HFFc6 (cell line): ENCODE results near the gene LMAN2L. TPM values are rescaled to one million over a fixed set of nuclear protein-coding genes. Genes with fewer than 3 reads are reported as not detected.

Experiments used
- DNase-seq: peaks from one replicate; pipeline ENCODE4 v3.0.0-alpha.2; 2018
- H3K27ac Mint-ChIP-seq: 2 replicates; pipeline ENCODE4 v1.8.0; 2020; ENCODE audit warnings: mild to moderate bottlenecking, mixed read lengths
- H3K27me3 Mint-ChIP-seq: 2 replicates; pipeline ENCODE4 v1.8.0; 2021; ENCODE audit warnings: mild to moderate bottlenecking, moderate library complexity, mixed read lengths; ENCODE audit not compliant: insufficient read depth
- H3K36me3 Mint-ChIP-seq: 2 replicates; pipeline ENCODE4 v1.8.0; 2021; ENCODE audit warnings: low read depth, mixed read lengths
- H3K4me1 Mint-ChIP-seq: 2 replicates; pipeline ENCODE4 v1.8.0; 2020; ENCODE audit warnings: low read depth, mixed read lengths
- H3K4me3 Mint-ChIP-seq: 2 replicates; pipeline ENCODE4 v1.8.0; 2020; ENCODE audit warnings: mild to moderate bottlenecking, moderate library complexity, mixed read lengths
- H3K9me3 Mint-ChIP-seq: 2 replicates; pipeline ENCODE4 v1.8.0; 2020; ENCODE audit warnings: mild to moderate bottlenecking, mixed read lengths
- total RNA-seq, 6 experiments: library from RNA; stranded (reverse); fragmentation: NEBNext Ultra II Directional; extraction: Animal tissue kit (Norgen Biotek cat#: 25700); gene quantifications; 2 replicates in 1 of 6; 3 replicates in 5 of 6; pipeline ENCODE4 v1.2.3, GENCODE V29; 2021
- TF ChIP-seq, protein P1 (sequence below): fragments of 200-600 bp; sonication (generic); IDR thresholded peaks from 2 replicates; pipeline ENCODE4 v1.5.0; 2021; ENCODE audit warnings: antibody characterized with exemption, mild to moderate bottlenecking

The LMAN2L gene
- total RNA-seq, 6 experiments from 2014 or later = 24.3 to 27.7 (median 26.4) TPM

DNA sequence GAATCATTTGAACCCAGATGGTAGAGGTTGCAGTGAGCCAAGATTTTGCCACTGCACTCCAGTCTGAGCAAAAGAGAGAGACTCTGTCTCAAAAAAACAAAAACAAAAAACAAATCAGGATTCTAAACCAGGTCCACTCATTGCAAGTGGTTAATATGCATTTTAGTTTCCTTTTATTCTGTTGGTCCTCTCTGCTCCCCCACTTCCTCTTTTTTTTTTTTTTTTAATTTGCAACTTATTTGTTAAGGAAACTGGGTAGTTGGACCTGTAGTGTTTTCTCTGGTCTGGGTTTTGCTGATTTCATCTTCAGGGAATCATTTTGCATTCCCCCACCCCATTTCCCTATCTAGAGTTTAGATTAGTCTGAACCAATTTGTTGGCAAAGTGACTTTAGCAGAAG lies 83.3 kb downstream of the LMAN2L start:
- DNase-seq = no peak
- Mint-ChIP-seq H3K27me3 (peaks cover 17% of the 10 kb centered on the region), H3K4me3 (no peak overlapping the region), H3K36me3 (no peaks in the 10 kb centered on the region), H3K9me3 (no peaks in the 10 kb centered on the region), H3K27ac (no peak overlapping the region), H3K4me1 (no peaks in the 10 kb centered on the region)
- TF ChIP-seq, protein P1, sequence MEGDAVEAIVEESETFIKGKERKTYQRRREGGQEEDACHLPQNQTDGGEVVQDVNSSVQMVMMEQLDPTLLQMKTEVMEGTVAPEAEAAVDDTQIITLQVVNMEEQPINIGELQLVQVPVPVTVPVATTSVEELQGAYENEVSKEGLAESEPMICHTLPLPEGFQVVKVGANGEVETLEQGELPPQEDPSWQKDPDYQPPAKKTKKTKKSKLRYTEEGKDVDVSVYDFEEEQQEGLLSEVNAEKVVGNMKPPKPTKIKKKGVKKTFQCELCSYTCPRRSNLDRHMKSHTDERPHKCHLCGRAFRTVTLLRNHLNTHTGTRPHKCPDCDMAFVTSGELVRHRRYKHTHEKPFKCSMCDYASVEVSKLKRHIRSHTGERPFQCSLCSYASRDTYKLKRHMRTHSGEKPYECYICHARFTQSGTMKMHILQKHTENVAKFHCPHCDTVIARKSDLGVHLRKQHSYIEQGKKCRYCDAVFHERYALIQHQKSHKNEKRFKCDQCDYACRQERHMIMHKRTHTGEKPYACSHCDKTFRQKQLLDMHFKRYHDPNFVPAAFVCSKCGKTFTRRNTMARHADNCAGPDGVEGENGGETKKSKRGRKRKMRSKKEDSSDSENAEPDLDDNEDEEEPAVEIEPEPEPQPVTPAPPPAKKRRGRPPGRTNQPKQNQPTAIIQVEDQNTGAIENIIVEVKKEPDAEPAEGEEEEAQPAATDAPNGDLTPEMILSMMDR = no peak

Other genes with a start within 250 kb of the LMAN2L start
- gene NEURL3, start 234.7 kb downstream of the LMAN2L start, total RNA-seq = not detected
- gene ARID5A, start 203.3 kb downstream of the LMAN2L start, total RNA-seq = 10 to 100 TPM in 3 of 6 experiments, 1 to 10 TPM in 3; 9.6 to 13.6 (median 10.0) TPM
- gene KANSL3, start 101.8 kb downstream of the LMAN2L start, total RNA-seq = 10 to 100 TPM; 19.3 to 28.3 (median 26.7) TPM
- gene FER1L5, start 97.3 kb downstream of the LMAN2L start, total RNA-seq = not detected
- 1 to 10 TPM; 4.4 to 5.4 (median 5.1) TPM for gene CNNM4, start 20.8 kb upstream of the LMAN2L start, total RNA-seq
- gene CNNM3, start 76.2 kb upstream of the LMAN2L start, total RNA-seq = 1 to 10 TPM; 6.3 to 10.0 (median 8.5) TPM
- 1 to 10 TPM in 4 of 6 experiments, under 1 TPM in 2; 0.71 to 1.8 (median 1.3) TPM for gene ANKRD23, start 104.0 kb upstream of the LMAN2L start, total RNA-seq
- 10 to 100 TPM; 14.7 to 16.3 (median 15.3) TPM for gene ANKRD39, start 118.0 kb upstream of the LMAN2L start, total RNA-seq
- gene SEMA4C, start 130.0 kb upstream of the LMAN2L start, total RNA-seq = 10 to 100 TPM; 11.6 to 13.7 (median 12.7) TPM
- not detected for gene FAM178B, start 246.5 kb upstream of the LMAN2L start, total RNA-seq